Erythroblast (primary cell): ENCODE measurements around the gene TOR4A.

ENCODE experiments used
- GATA1 ChIP-seq: IDR thresholded peaks from 2 replicates; pipeline ENCODE4 v1.6.1; 2011; ENCODE audit warnings: low read depth, mild to moderate bottlenecking, control low read depth, low read length, moderate library complexity
- POLR2A ChIP-seq: IDR thresholded peaks from 2 replicates; pipeline ENCODE4 v1.6.1; 2011; ENCODE audit warnings: mild to moderate bottlenecking, low read length

DNA sequence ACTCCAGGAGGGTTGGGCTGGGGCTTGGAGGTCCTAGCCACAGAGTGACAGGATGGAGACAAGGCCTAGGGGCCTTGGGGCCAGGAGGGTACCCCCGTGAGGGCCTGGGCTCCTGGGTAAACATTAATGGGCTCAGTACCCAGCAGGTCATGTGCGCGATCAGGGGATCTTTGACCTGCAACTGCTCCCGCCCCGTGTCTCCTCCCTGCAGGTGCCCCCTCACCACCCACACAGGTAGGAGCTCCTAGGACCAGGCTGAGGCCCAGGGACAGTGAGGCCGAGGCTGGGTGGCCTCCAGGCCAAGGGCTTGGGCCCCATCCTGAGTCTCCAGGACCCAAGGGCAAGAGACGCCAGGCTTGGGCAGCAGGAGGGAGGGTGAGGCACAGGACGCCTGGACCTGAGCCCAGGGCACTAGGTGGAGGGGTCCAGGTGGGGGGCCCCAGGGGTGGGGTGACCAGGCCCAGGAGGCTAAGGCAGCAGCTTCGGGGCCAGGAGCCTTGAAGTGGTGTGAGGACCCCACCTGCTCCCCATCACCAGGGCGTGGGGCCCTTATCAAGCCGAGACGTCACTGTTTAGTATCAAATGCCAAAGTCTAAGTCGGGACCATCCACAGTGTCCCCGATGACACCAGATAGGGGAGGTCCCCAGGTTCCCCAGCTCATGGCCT, 46.7 kb upstream of the TOR4A start, which contains the start of gene SLC34A3:
- TF ChIP-seq POLR2A = no peak
- no peak for TF ChIP-seq GATA1
